NB4 (cell line): ENCODE data around the gene CSMD2.

Experiments
- CTCF ChIP-seq: IDR thresholded peaks from one replicate; pipeline ENCODE4 v1.5.1; 2012; ENCODE audit warnings: low read depth, low read length
- POLR2A ChIP-seq: IDR thresholded peaks from 2 replicates; pipeline ENCODE4 v1.6.1; 2011; ENCODE audit warnings: mild to moderate bottlenecking; ENCODE audit not compliant: insufficient read length; ENCODE audit errors: extremely low read depth

- TF ChIP-seq POLR2A = no peak
- no peak for TF ChIP-seq CTCF
These were observed 534.3 kb downstream of the CSMD2 start for GRCh38 chr1:33630686-33631085.
